ENCODE data around the gene FBXO27.

FBXO27 gene

GRCh38 chr19:39032063-39032918 lies at the start of gene FBXO27:
TSS of gene FBXO27 (minus strand) at chr19:39032549. CDS start at chr19:39032227, 322 bp downstream.
- Histone ChIP-seq H3K27me3 (peaks cover 79% of the 10 kb centered on the region), H3K9me3 (no peaks in the 10 kb centered on the region), H3K27ac (no peak within 1 kb of the TSS), H3K36me3 (no peaks in the 10 kb centered on the region), H3K4me1 (ENCODE audit: control insufficient read depth in 1 of 2, insufficient read depth in 1 of 2, low read depth in 1 of 2, low read length in 1 of 2) (peaks cover 0 to 11% of the 10 kb centered on the region in 2 experiments), H3K4me3 (ENCODE audit: low read depth in 1 of 2, low read length in 1 of 2) (no peak within 1 kb of the TSS)
- TF ChIP-seq CTCF (IDR thresholded peaks at IDR 0.05), result no peak

GRCh38 chr19:39080431-39080830 lies 48.1 kb upstream of the FBXO27 start:
- H3K27ac ChIP-seq, result no peak overlapping the region
- TF ChIP-seq CTCF (IDR thresholded peaks at IDR 0.05), result no peak
- no peaks in the 10 kb centered on the region for H3K4me1 ChIP-seq (ENCODE audit: control insufficient read depth in 1 of 2, insufficient read depth in 1 of 2, low read depth in 1 of 2, low read length in 1 of 2)
- no peaks in the 10 kb centered on the region for H3K9me3 ChIP-seq
- H3K27me3 ChIP-seq, result peaks cover 68% of the 10 kb centered on the region
- H3K36me3 ChIP-seq, result no peaks in the 10 kb centered on the region
- no peak overlapping the region for H3K4me3 ChIP-seq (ENCODE audit: low read depth in 1 of 2, low read length in 1 of 2)

GRCh38 chr19:39078436-39079200 lies 46.3 kb upstream of the FBXO27 start:
- Histone ChIP-seq H3K27me3 (peaks cover 53% of the 10 kb centered on the region), H3K4me1 (ENCODE audit: control insufficient read depth in 1 of 2, insufficient read depth in 1 of 2, low read depth in 1 of 2, low read length in 1 of 2) (no peaks in the 10 kb centered on the region), H3K27ac (no peak overlapping the region)

GRCh38 chr19:39077323-39077722 lies 45.0 kb upstream of the FBXO27 start:
- no peaks in the 10 kb centered on the region for H3K9me3 ChIP-seq
- no peaks in the 10 kb centered on the region for H3K36me3 ChIP-seq
- H3K27ac ChIP-seq, result no peak overlapping the region
- no peak overlapping the region for H3K4me3 ChIP-seq (ENCODE audit: low read depth in 1 of 2, low read length in 1 of 2)
- no peaks in the 10 kb centered on the region for H3K4me1 ChIP-seq (ENCODE audit: control insufficient read depth in 1 of 2, insufficient read depth in 1 of 2, low read depth in 1 of 2, low read length in 1 of 2)
- no peak for TF ChIP-seq CTCF (IDR thresholded peaks at IDR 0.05)
- peaks cover 40% of the 10 kb centered on the region for H3K27me3 ChIP-seq

More at GRCh38 chr19:39078436-39079200, 46.3 kb upstream of the FBXO27 start:
- TF ChIP-seq CTCF (IDR thresholded peaks at IDR 0.05), result no peak
- Histone ChIP-seq H3K9me3 (no peaks in the 10 kb centered on the region), H3K4me3 (ENCODE audit: low read depth in 1 of 2, low read length in 1 of 2) (no peak overlapping the region), H3K36me3 (no peaks in the 10 kb centered on the region)

GRCh38 chr19:39074942-39075341 lies 42.6 kb upstream of the FBXO27 start:
- Histone ChIP-seq H3K4me3 (ENCODE audit: low read depth in 1 of 2, low read length in 1 of 2) (no peak overlapping the region), H3K9me3 (no peaks in the 10 kb centered on the region), H3K27ac (no peak overlapping the region), H3K36me3 (no peaks in the 10 kb centered on the region), H3K4me1 (ENCODE audit: control insufficient read depth in 1 of 2, insufficient read depth in 1 of 2, low read depth in 1 of 2, low read length in 1 of 2) (no peaks in the 10 kb centered on the region), H3K27me3 (peaks cover 16% of the 10 kb centered on the region)
- TF ChIP-seq CTCF (IDR thresholded peaks at IDR 0.05), result no peak

All from neutrophil (primary cell).